ENCODE data around the gene ARF1.

- TF ChIP-seq POLR2AphosphoS5 (IDR thresholded peaks at IDR 0.05; ENCODE audit: borderline replicate concordance, low read depth, low read length): no peak
- no peak for TF ChIP-seq EZH2 (IDR thresholded peaks at IDR 0.05)
- TF ChIP-seq FOXP2 (optimal IDR thresholded peaks at IDR 0.05; ENCODE audit: control extremely low read depth, extremely low read length, insufficient read depth): no peak
Observed at GRCh38 chr1:228077565-228078330, 4.8 kb upstream of the ARF1 start.
